PFSK-1 (cell line): ENCODE data around the gene CNTNAP2.

Source experiments
- FOXP2 ChIP-seq: optimal IDR thresholded peaks from 2 replicates; pipeline ENCODE3; 2011; ENCODE audit warnings: borderline replicate concordance, control low read depth, inconsistent platforms; ENCODE audit not compliant: insufficient read depth; ENCODE audit errors: extremely low read length, extremely low read depth
- POLR2AphosphoS5 ChIP-seq: IDR thresholded peaks from 2 replicates; pipeline ENCODE4 v1.6.1; 2012; ENCODE audit warnings: low read depth, mild to moderate bottlenecking, control low read depth, low read length, moderate library complexity
- REST ChIP-seq, 2 experiments: IDR thresholded peaks; 2 replicates each; pipeline versions ENCODE4 v1.6.1 to v1.8.0; 2011 to 2012; ENCODE audit warnings: low read depth in 2 of 2, low read length in 2 of 2, control low read depth in 1 of 2, inconsistent platforms in 1 of 2, mild to moderate bottlenecking in 1 of 2, moderate library complexity in 1 of 2; ENCODE audit not compliant: insufficient read depth in 1 of 2
- SIN3A ChIP-seq: IDR thresholded peaks from 2 replicates; pipeline ENCODE4 v1.6.1; 2012; ENCODE audit warnings: mild to moderate bottlenecking, low read length, moderate library complexity, borderline replicate concordance; ENCODE audit not compliant: insufficient read depth
- TAF1 ChIP-seq: IDR thresholded peaks from 2 replicates; pipeline ENCODE4 v1.6.1; 2012; ENCODE audit warnings: low read length, control low read depth, borderline replicate concordance; ENCODE audit not compliant: insufficient read depth

The CNTNAP2 gene

GRCh38 chr7:147298611-147299043 lies 1182.0 kb downstream of the CNTNAP2 start:
- TF ChIP-seq POLR2AphosphoS5 (no peak), REST (IDR thresholded peaks at IDR 0.05; ENCODE audit: insufficient read depth in 1 of 2, low read depth in 2 of 2, low read length in 2 of 2) (no peak), SIN3A (no peak), FOXP2 (no peak), TAF1 (no peak)

- TF ChIP-seq REST (IDR thresholded peaks at IDR 0.05; ENCODE audit: insufficient read depth in 1 of 2, low read depth in 2 of 2, low read length in 2 of 2) (no peak), TAF1 (no peak), POLR2AphosphoS5 (no peak), SIN3A (no peak), FOXP2 (no peak)
These were observed 1183.7 kb downstream of the CNTNAP2 start for GRCh38 chr7:147300293-147300692.

GRCh38 chr7:147304376-147304775 lies 1187.8 kb downstream of the CNTNAP2 start:
- TF ChIP-seq TAF1 (no peak), REST (IDR thresholded peaks at IDR 0.05; ENCODE audit: insufficient read depth in 1 of 2, low read depth in 2 of 2, low read length in 2 of 2) (no peak), POLR2AphosphoS5 (no peak), FOXP2 (no peak), SIN3A (no peak)

- no peak for TF ChIP-seq FOXP2
- no peak for TF ChIP-seq POLR2AphosphoS5
- TF ChIP-seq REST (IDR thresholded peaks at IDR 0.05; ENCODE audit: insufficient read depth in 1 of 2, low read depth in 2 of 2, low read length in 2 of 2) = no peak
- no peak for TF ChIP-seq TAF1
- no peak for TF ChIP-seq SIN3A
These were observed 1189.2 kb downstream of the CNTNAP2 start for GRCh38 chr7:147305827-147306226.

- TF ChIP-seq TAF1 (no peak), FOXP2 (no peak), POLR2AphosphoS5 (no peak), REST (IDR thresholded peaks at IDR 0.05; ENCODE audit: insufficient read depth in 1 of 2, low read depth in 2 of 2, low read length in 2 of 2) (peak; percentile 83 to 89)
These were observed 1191.9 kb downstream of the CNTNAP2 start for GRCh38 chr7:147308539-147308938.
